Panc1 (cell line): ENCODE data around the gene GPR152.

Experiments used
- TF ChIP-seq, protein P1 (sequence below): fragments of 450-650 bp; IDR thresholded peaks from 2 replicates; pipeline ENCODE4 v1.5.1; 2017; ENCODE audit warnings: mild to moderate bottlenecking
- TF ChIP-seq, protein P2 (sequence below), 2 experiments: IDR thresholded peaks; 2 replicates each; pipeline ENCODE4 v1.6.1; 2011 to 2012; ENCODE audit warnings: low read depth in 2 of 2, control low read depth in 1 of 2, low read length in 1 of 2, mild to moderate bottlenecking in 1 of 2, moderate library complexity in 1 of 2; ENCODE audit not compliant: insufficient read depth in 1 of 2

DNA sequence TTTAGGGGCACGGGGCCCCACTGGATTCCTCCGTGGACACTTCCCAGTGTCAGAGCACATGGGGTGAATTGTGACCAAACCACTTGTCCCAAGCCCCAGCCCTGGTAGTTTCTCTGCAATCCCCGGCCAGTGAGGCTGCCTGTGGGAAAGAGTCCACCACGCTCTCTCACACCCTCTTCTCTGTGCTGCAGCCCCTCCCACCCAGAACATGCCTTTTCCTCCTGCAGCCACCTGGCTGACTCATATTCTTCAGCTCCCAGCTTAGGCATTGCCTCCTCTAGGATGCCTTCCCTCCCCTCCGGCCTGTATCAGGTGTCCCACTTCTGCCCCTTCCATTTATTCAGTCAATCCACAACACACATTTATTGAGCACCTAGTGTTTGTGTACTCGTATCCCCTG is 29.6 kb downstream of the GPR152 start:
- TF ChIP-seq, protein P1, sequence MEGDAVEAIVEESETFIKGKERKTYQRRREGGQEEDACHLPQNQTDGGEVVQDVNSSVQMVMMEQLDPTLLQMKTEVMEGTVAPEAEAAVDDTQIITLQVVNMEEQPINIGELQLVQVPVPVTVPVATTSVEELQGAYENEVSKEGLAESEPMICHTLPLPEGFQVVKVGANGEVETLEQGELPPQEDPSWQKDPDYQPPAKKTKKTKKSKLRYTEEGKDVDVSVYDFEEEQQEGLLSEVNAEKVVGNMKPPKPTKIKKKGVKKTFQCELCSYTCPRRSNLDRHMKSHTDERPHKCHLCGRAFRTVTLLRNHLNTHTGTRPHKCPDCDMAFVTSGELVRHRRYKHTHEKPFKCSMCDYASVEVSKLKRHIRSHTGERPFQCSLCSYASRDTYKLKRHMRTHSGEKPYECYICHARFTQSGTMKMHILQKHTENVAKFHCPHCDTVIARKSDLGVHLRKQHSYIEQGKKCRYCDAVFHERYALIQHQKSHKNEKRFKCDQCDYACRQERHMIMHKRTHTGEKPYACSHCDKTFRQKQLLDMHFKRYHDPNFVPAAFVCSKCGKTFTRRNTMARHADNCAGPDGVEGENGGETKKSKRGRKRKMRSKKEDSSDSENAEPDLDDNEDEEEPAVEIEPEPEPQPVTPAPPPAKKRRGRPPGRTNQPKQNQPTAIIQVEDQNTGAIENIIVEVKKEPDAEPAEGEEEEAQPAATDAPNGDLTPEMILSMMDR: no peak
- TF ChIP-seq, protein P2, sequence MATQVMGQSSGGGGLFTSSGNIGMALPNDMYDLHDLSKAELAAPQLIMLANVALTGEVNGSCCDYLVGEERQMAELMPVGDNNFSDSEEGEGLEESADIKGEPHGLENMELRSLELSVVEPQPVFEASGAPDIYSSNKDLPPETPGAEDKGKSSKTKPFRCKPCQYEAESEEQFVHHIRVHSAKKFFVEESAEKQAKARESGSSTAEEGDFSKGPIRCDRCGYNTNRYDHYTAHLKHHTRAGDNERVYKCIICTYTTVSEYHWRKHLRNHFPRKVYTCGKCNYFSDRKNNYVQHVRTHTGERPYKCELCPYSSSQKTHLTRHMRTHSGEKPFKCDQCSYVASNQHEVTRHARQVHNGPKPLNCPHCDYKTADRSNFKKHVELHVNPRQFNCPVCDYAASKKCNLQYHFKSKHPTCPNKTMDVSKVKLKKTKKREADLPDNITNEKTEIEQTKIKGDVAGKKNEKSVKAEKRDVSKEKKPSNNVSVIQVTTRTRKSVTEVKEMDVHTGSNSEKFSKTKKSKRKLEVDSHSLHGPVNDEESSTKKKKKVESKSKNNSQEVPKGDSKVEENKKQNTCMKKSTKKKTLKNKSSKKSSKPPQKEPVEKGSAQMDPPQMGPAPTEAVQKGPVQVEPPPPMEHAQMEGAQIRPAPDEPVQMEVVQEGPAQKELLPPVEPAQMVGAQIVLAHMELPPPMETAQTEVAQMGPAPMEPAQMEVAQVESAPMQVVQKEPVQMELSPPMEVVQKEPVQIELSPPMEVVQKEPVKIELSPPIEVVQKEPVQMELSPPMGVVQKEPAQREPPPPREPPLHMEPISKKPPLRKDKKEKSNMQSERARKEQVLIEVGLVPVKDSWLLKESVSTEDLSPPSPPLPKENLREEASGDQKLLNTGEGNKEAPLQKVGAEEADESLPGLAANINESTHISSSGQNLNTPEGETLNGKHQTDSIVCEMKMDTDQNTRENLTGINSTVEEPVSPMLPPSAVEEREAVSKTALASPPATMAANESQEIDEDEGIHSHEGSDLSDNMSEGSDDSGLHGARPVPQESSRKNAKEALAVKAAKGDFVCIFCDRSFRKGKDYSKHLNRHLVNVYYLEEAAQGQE (IDR thresholded peaks at IDR 0.05; ENCODE audit: insufficient read depth in 1 of 2, low read depth in 2 of 2, low read length in 1 of 2): no peak
